H1 (cell line): ENCODE measurements around the gene SNX25. TPM values are rescaled to one million over a fixed set of nuclear protein-coding genes. Genes with fewer than 3 reads are reported as not detected.

Source experiments
- CHD2 ChIP-seq: IDR thresholded peaks from 2 replicates; pipeline ENCODE4 v1.6.1; 2012; ENCODE audit warnings: low read length, improper control_type of control experiment
- CTBP2 ChIP-seq: IDR thresholded peaks from 2 replicates; pipeline ENCODE4 v1.7.0; 2011; ENCODE audit warnings: borderline replicate concordance, mild to moderate bottlenecking, moderate library complexity, mixed read lengths, low read length; ENCODE audit not compliant: insufficient read depth, insufficient read length
- EGR1 ChIP-seq: IDR thresholded peaks from 2 replicates; pipeline ENCODE4 v1.6.1; 2011; ENCODE audit warnings: low read depth, low read length, borderline replicate concordance
- MAFK ChIP-seq: IDR thresholded peaks from 2 replicates; pipeline ENCODE4 v1.6.1; 2012; ENCODE audit warnings: low read depth, mild to moderate bottlenecking, improper control_type of control experiment, low read length
- SAP30 ChIP-seq: fragments of 300-600 bp; sonication (generic); IDR thresholded peaks from 2 replicates; pipeline ENCODE4 v1.7.1; 2012; ENCODE audit warnings: low read length, moderate library complexity, mild to moderate bottlenecking, inconsistent platforms; ENCODE audit not compliant: insufficient read depth, insufficient replicate concordance
- SIX5 ChIP-seq: IDR thresholded peaks from 2 replicates; pipeline ENCODE4 v1.6.1; 2011; ENCODE audit warnings: mild to moderate bottlenecking, low read depth, low read length
- polyA plus RNA-seq, 7 experiments: library from polyadenylated mRNA; depleted of rRNA in 3 of 7; stranded (reverse) in 5 of 7; unstranded in 2 of 7; fragments of >200 nt in 5 of 7; fragments of 200-250 nt in 2 of 7; gene quantifications; 1 replicate in 5 of 7; 2 replicates in 1 of 7; 4 replicates in 1 of 7; pipeline versions ENCODE4 v1.2.1 to v1.2.3, GENCODE V29; 2011 to 2013; ENCODE audit warnings: missing spikeins in 2 of 7, mixed read lengths in 2 of 7
- total RNA-seq: library from RNA; stranded (reverse); fragmentation: NEBNext Ultra II Directional; extraction: Animal tissue kit (Norgen Biotek cat#: 25700); gene quantifications from 2 replicates; pipeline ENCODE4 v1.2.1, GENCODE V29; 2021

The SNX25 gene
- total and polyA plus RNA-seq, 2 of the 8 experiments (the other 6 are each of a cell fraction or from before 2014, with no cell fraction given) = 5.4 to 19.9 TPM

GRCh38 chr4:185189606-185190305 is 19.6 kb upstream of the SNX25 start (continued):
- no peak for TF ChIP-seq MAFK
- no peak for TF ChIP-seq CHD2
- TF ChIP-seq EGR1 = no peak
- TF ChIP-seq SIX5 = no peak
- TF ChIP-seq CTBP2 = no peak
- no peak for TF ChIP-seq SAP30
